GM12878 (cell line): ENCODE data around the gene USO1. TPM values are rescaled to one million over a fixed set of nuclear protein-coding genes. Genes with fewer than 3 reads are reported as not detected.

ENCODE experiments used
- ATAC-seq: fragments of 200-7000 bp; cut with Tn5 transposase; 3 replicates; pipeline ENCODE4 v1.9.1; 2020; ENCODE audit warnings: mild to moderate bottlenecking, moderate library complexity
- BruUV-seq: library from RNA; stranded (reverse); fragments of 400-500 nt; replicated peaks from 2 replicates; lab custom pipeline; 2021; lab: Mats Ljungman, UMichigan
- CTCF ChIA-PET: fragments of 300-600 bp; sonication (Branson Sonifier 250); formaldehyde crosslinking; extraction: SDS; loops from one replicate; lab custom pipeline; 2021; ENCODE audit warnings: inconsistent platforms; lab: Yijun Ruan, JAX
- POLR2A ChIA-PET: fragments of 350-600 bp; formaldehyde crosslinking; extraction: SDS; loops from one replicate; lab custom pipeline; 2021; ENCODE audit warnings: inconsistent platforms; lab: Charles Lee
- RAD21 ChIA-PET: fragments of 300-600 bp; sonication (Branson Sonifier 250); formaldehyde crosslinking; loops from one replicate; lab custom pipeline; 2023; ENCODE audit warnings: antibody characterized with exemption; ENCODE audit not compliant: unreplicated experiment; lab: Charles Lee
- SMC1A ChIA-PET: fragments of 300-600 bp; sonication (Branson Sonifier 250); formaldehyde crosslinking; loops from one replicate; lab custom pipeline; 2023; ENCODE audit not compliant: unreplicated experiment, uncharacterized antibody; lab: Charles Lee
- DNase-seq: peaks from one replicate; pipeline ENCODE4 v3.0.0-alpha.2; 2011; ENCODE audit warnings: low read depth, low spot score
- FAIRE-seq: peaks from 3 replicates; lab custom pipeline; 2011; peaks lifted over from hg19 to GRCh38; lab: Jason Lieb, UNC
- H2AFZ ChIP-seq: 2 replicates; pipeline ENCODE4 v1.6.0; 2011; ENCODE audit warnings: low read depth, low read length, control low read depth; ENCODE audit not compliant: control insufficient read depth
- H3K27ac ChIP-seq: 2 replicates; pipeline ENCODE4 v1.5.1; 2011; ENCODE audit warnings: control low read depth; ENCODE audit not compliant: control insufficient read depth, insufficient read depth
- H3K27me3 ChIP-seq, 2 experiments: replicated peaks in 1 of 2; 2 replicates each; pipeline versions ENCODE4 v1.6.0 to v1.6.1; 2011; ENCODE audit warnings: low read length in 1 of 2; ENCODE audit not compliant: control insufficient read depth in 2 of 2, insufficient read depth in 2 of 2
- H3K36me3 ChIP-seq, 2 experiments: 2 replicates each; pipeline ENCODE4 v1.5.1; 2011; ENCODE audit warnings: low read length in 1 of 2; ENCODE audit not compliant: control insufficient read depth in 2 of 2, insufficient read depth in 2 of 2
- H3K4me1 ChIP-seq: 2 replicates; pipeline ENCODE4 v1.6.1; 2011; ENCODE audit warnings: mild to moderate bottlenecking, low read length, moderate library complexity, mixed read lengths; ENCODE audit not compliant: control insufficient read depth, insufficient read depth
- H3K4me2 ChIP-seq: 2 replicates; pipeline ENCODE4 v1.6.0; 2011; ENCODE audit warnings: control low read depth; ENCODE audit not compliant: control insufficient read depth, insufficient read depth
- H3K4me3 ChIP-seq: fragments of 200-600 bp; sonication (generic); 2 replicates; pipeline ENCODE4 v1.5.1; 2016
- H3K79me2 ChIP-seq: 2 replicates; pipeline ENCODE4 v1.6.0; 2011; ENCODE audit warnings: low read length; ENCODE audit not compliant: control insufficient read depth, insufficient read depth
- H3K9ac ChIP-seq: 2 replicates; pipeline ENCODE4 v1.8.0; 2011; ENCODE audit warnings: low read length, control low read depth, mixed read lengths; ENCODE audit not compliant: control insufficient read depth, insufficient read depth
- H3K9me3 ChIP-seq: replicated peaks from 3 replicates; pipeline ENCODE4 v1.5.1; 2011; ENCODE audit warnings: mild to moderate bottlenecking, low read length; ENCODE audit not compliant: control insufficient read depth, insufficient read depth
- H4K20me1 ChIP-seq: 2 replicates; pipeline ENCODE4 v1.6.0; 2011; ENCODE audit not compliant: control insufficient read depth, insufficient read depth
- ATF2 ChIP-seq: IDR thresholded peaks from 2 replicates; pipeline ENCODE4 v1.6.1; 2012; ENCODE audit warnings: low read length, inconsistent platforms
- CBX5 ChIP-seq: sonication (generic); IDR thresholded peaks from 2 replicates; pipeline ENCODE4 v1.6.1; 2016; ENCODE audit warnings: low read depth, moderate library complexity, mild to moderate bottlenecking, inconsistent platforms
- CHD1 ChIP-seq: IDR thresholded peaks from 2 replicates; pipeline ENCODE4 v1.6.1; 2012; ENCODE audit warnings: low read depth, low read length, improper control_type of control experiment
- IRF5 ChIP-seq: fragments of 450-650 bp; IDR thresholded peaks from 2 replicates; pipeline ENCODE4 v1.6.1; 2017; ENCODE audit warnings: borderline replicate concordance
- MTA2 ChIP-seq: fragments of 450-650 bp; IDR thresholded peaks from 2 replicates; pipeline ENCODE4 v1.6.1; 2016; ENCODE audit warnings: low read depth, mild to moderate bottlenecking, moderate library complexity
- PRDM15 ChIP-seq: fragments of 450-650 bp; formaldehyde crosslinking; IDR thresholded peaks from 2 replicates; pipeline ENCODE4 v1.4.0; 2020; ENCODE audit warnings: mild to moderate bottlenecking, moderate library complexity
- SMC3 ChIP-seq: IDR thresholded peaks from 2 replicates; pipeline ENCODE4 v1.6.1; 2011; ENCODE audit warnings: low read length, improper control_type of control experiment, borderline replicate concordance
- TARDBP ChIP-seq: IDR thresholded peaks from 2 replicates; pipeline ENCODE4 v1.6.1; 2016; ENCODE audit warnings: borderline replicate concordance
- TCF7 ChIP-seq: IDR thresholded peaks from 2 replicates; pipeline ENCODE4 v1.6.1; 2014; ENCODE audit warnings: antibody characterized with exemption, borderline replicate concordance
- ZNF24 ChIP-seq: fragments of 450-650 bp; IDR thresholded peaks from 2 replicates; pipeline ENCODE4 v1.6.1; 2017; ENCODE audit warnings: antibody characterized with exemption, mild to moderate bottlenecking
- WGBS: methylation state at CpG from one replicate; pipeline ENCODE4 v1.1.6; 2016; ENCODE audit warnings: low lambda C conversion rate; ENCODE audit not compliant: insufficient replicate concordance, insufficient coverage; ENCODE audit errors: missing lambda C conversion rate; 5-methylcytosine and 5-hydroxymethylcytosine counted together
- in situ Hi-C: fragments of 300-500 bp; cut with MboI; formaldehyde crosslinking; loops from 9 replicates; pipeline ENCODE4 v1.14.3; 2018; ENCODE audit warnings: mixed read lengths
- intact Hi-C: fragments of 100-400 bp; cut with micrococcal nuclease; formaldehyde crosslinking; loops from one replicate; pipeline ENCODE4 v1.14.2; 2022; ENCODE audit not compliant: unreplicated experiment
- polyA plus RNA-seq, 11 experiments: library from polyadenylated mRNA; depleted of rRNA in 4 of 11; unstranded in 6 of 11; stranded (reverse) in 5 of 11; fragments of >200 nt; fragmentation: Nextera tagmentation in 4 of 11; fragmentation: Illumina TruSeq in 1 of 11; extraction: Ambion mirVana in 4 of 11; extraction: Trizol in 1 of 11; gene quantifications; 1 replicate in 1 of 11; 2 replicates in 10 of 11; pipeline versions ENCODE4 v1.2.1 to v1.2.3, GENCODE V29; 2011 to 2016; ENCODE audit warnings: inconsistent platforms in 2 of 11, missing spikeins in 2 of 11, low read depth in 1 of 11
- total RNA-seq, 4 experiments: library from RNA; depleted of rRNA in 3 of 4; stranded (reverse); fragments of >200 nt in 3 of 4; fragmentation: Illumina TruSeq in 1 of 4; extraction: Trizol in 1 of 4; gene quantifications; 2 replicates each; pipeline versions ENCODE4 v1.2.1 to v1.2.3, GENCODE V29; 2013 to 2021

The USO1 gene
- total and polyA plus RNA-seq, 10 of the 15 experiments (the other 5 are each of a cell fraction or from before 2014, with no cell fraction given), result 19.4 to 79.7 (median 59.6) TPM

GRCh38 chr4:75729836-75730235 lies 5.5 kb downstream of the USO1 start (continued):
- TF ChIP-seq TCF7 (no peak), TARDBP (no peak), IRF5 (no peak)

GRCh38 chr4:75733369-75733768 lies 9.0 kb downstream of the USO1 start:
- no peak for FAIRE-seq

GRCh38 chr4:75735525-75735924 lies 11.1 kb downstream of the USO1 start:
- H3K4me3 ChIP-seq, result no peak overlapping the region
- RAD21 ChIA-PET, result interaction anchor here (1.0 kb wide), 1 partner anchor 12 kb away, joined by 3 read pairs; no protein-coding TSS in a partner anchor
- intact Hi-C loops, result no loop called here
- peaks cover 6% of the 10 kb centered on the region for H3K9me3 ChIP-seq
- DNase-seq, result no peak
- in situ Hi-C loops, result no loop called here
- no peak overlapping the region for H3K27ac ChIP-seq
- H3K79me2 ChIP-seq, result peaks cover 40% of the 10 kb centered on the region
- ATAC-seq, result no peak
- 100% methylated on average over 2 of the region's 2 CpGs for WGBS
- no peaks in the 10 kb centered on the region for H4K20me1 ChIP-seq
- CTCF ChIA-PET, result no interaction called here
- BruUV-seq, result no TSS peak
- no peaks in the 10 kb centered on the region for H3K27me3 ChIP-seq
- no peak overlapping the region for H3K4me2 ChIP-seq
- no peak for FAIRE-seq
- SMC1A ChIA-PET, result interaction anchor here (1.3 kb wide), 1 partner anchor 77 kb away, joined by 4 read pairs; no protein-coding TSS in a partner anchor
- H3K4me1 ChIP-seq, result peaks cover 7% of the 10 kb centered on the region
- no peak for TF ChIP-seq MTA2
- TF ChIP-seq PRDM15 (CRISPR knock-in tag), result no peak
- no peak for TF ChIP-seq CHD1
- no peak for TF ChIP-seq ATF2
- no peak for TF ChIP-seq ZNF24
- H3K9ac ChIP-seq, result no peak overlapping the region
- H3K36me3 ChIP-seq, result peaks cover 0 to 4% of the 10 kb centered on the region in 2 experiments; a peak in 1 of 4 replicates
- H2AFZ ChIP-seq, result no peak overlapping the region
- POLR2A ChIA-PET, result interaction anchor here (0.6 kb wide), 1 partner anchor 230 kb away, joined by 5 read pairs; no protein-coding TSS in a partner anchor

More at GRCh38 chr4:75733369-75733768, 9.0 kb downstream of the USO1 start:
- Histone ChIP-seq H3K4me2 (no peak overlapping the region), H3K27me3 (no peaks in the 10 kb centered on the region), H3K79me2 (peaks cover 52% of the 10 kb centered on the region), H2AFZ (no peak overlapping the region), H3K27ac (no peak overlapping the region), H3K4me1 (peaks cover 4% of the 10 kb centered on the region), H3K4me3 (no peak overlapping the region), H3K36me3 (no peaks in the 10 kb centered on the region; a peak in 1 of 4 replicates), H3K9ac (no peak overlapping the region), H3K9me3 (peaks cover 6% of the 10 kb centered on the region), H4K20me1 (no peaks in the 10 kb centered on the region)
- no peak for TF ChIP-seq SMC3
- TF ChIP-seq CBX5, result 0 out of 2 replicates have a peak, but pooled peaks have one; percentile 32
- ChIA-PET CTCF (interaction anchor here (0.7 to 1.5 kb wide), 2 partner anchors 10 to 15 kb away, joined by 3 to 8 read pairs; partner anchors contain the start of gene USO1), SMC1A (no interaction called here), POLR2A (interaction anchor here (0.6 to 1.7 kb wide), 3 partner anchors 12 to 19 kb away, joined by 3 to 4 read pairs (median 4); no protein-coding TSS in a partner anchor), RAD21 (no interaction called here)
- in situ Hi-C loops (no loop called here), intact Hi-C loops (no loop called here)
- ATAC-seq, result no peak
- BruUV-seq, result no TSS peak
- no peak for DNase-seq
